HepG2 (cell line): ENCODE measurements around the gene CELF4. TPM values are rescaled to one million over a fixed set of nuclear protein-coding genes. Genes with fewer than 3 reads are reported as not detected.

Experiments used
- ATAC-seq: fragments of 200-7000 bp; cut with Tn5 transposase; 3 replicates; pipeline ENCODE4 v1.9.1; 2020; ENCODE audit warnings: mild to moderate bottlenecking, moderate library complexity
- BruUV-seq: library from RNA; stranded (reverse); fragments of 400-500 nt; replicated peaks from 2 replicates; lab custom pipeline; 2021; lab: Mats Ljungman, UMichigan
- CTCF ChIA-PET: fragments of 300-600 bp; formaldehyde crosslinking; extraction: SDS; loops from one replicate; lab custom pipeline; 2021; ENCODE audit warnings: low total read pairs, inconsistent platforms, low intra/inter-chr PET ratio; lab: Yijun Ruan, JAX
- POLR2A ChIA-PET: fragments of 350-600 bp; sonication (Branson Sonifier 250); formaldehyde crosslinking; loops from one replicate; lab custom pipeline; 2020; ENCODE audit warnings: antibody characterized with exemption, inconsistent platforms; lab: Yijun Ruan, JAX
- DNase-seq: peaks from one replicate; pipeline ENCODE4 v3.0.0-alpha.2; 2015; ENCODE audit warnings: low spot score
- FAIRE-seq: peaks from 3 replicates; lab custom pipeline; 2011; peaks lifted over from hg19 to GRCh38; lab: Jason Lieb, UNC
- H2AFZ ChIP-seq: one replicate; pipeline ENCODE4 v1.6.1; 2011; ENCODE audit warnings: low read length, inconsistent platforms
- H3K27ac ChIP-seq: fragments of 300-600 bp; 3 replicates; pipeline ENCODE4 v1.8.0; 2011; ENCODE audit warnings: mixed run types, mild to moderate bottlenecking, mixed read lengths, low read length, inconsistent platforms; ENCODE audit not compliant: insufficient read depth; ENCODE audit errors: extremely low read length
- H3K27me3 ChIP-seq, 2 experiments: fragments of 200-600 bp in 1 of 2; 2 replicates in 1 of 2; 3 replicates in 1 of 2; pipeline versions ENCODE4 v1.6.0 to v1.8.0; 2011; ENCODE audit warnings: low read length in 2 of 2, mild to moderate bottlenecking in 2 of 2, moderate library complexity in 2 of 2, inconsistent platforms in 1 of 2; ENCODE audit not compliant: insufficient read depth in 2 of 2, control insufficient read depth in 1 of 2
- H3K36me3 ChIP-seq, 2 experiments: fragments of 200-600 bp in 1 of 2; replicated peaks in 1 of 2; 2 replicates in 1 of 2; 3 replicates in 1 of 2; pipeline versions ENCODE4 v1.5.1 to v1.8.0; 2011; ENCODE audit warnings: low read length in 2 of 2, inconsistent platforms in 1 of 2; ENCODE audit not compliant: insufficient read depth in 2 of 2, control insufficient read depth in 1 of 2
- H3K4me1 ChIP-seq: 2 replicates; pipeline ENCODE4 v1.5.1; 2012; ENCODE audit warnings: low read length, inconsistent platforms; ENCODE audit not compliant: insufficient read depth
- H3K4me2 ChIP-seq: 2 replicates; pipeline ENCODE4 v1.6.0; 2011; ENCODE audit warnings: low read depth, low read length, inconsistent platforms
- H3K4me3 ChIP-seq, 3 experiments: fragments of 200-600 bp in 1 of 3; sonication (generic), shearing (Covaris generic) in 1 of 3; replicated peaks in 1 of 3; 2 replicates each; pipeline ENCODE4 v1.5.1; 2011 to 2016; ENCODE audit warnings: low read length in 3 of 3, inconsistent platforms in 2 of 3, low read depth in 2 of 3, mild to moderate bottlenecking in 2 of 3, control low read depth in 1 of 3, mixed read lengths in 1 of 3; ENCODE audit not compliant: insufficient read depth in 1 of 3
- H3K79me2 ChIP-seq: one replicate; pipeline ENCODE4 v1.6.1; 2011; ENCODE audit warnings: low read length, inconsistent platforms; ENCODE audit not compliant: insufficient read depth
- H3K9ac ChIP-seq: 2 replicates; pipeline ENCODE4 v1.6.0; 2011; ENCODE audit warnings: mild to moderate bottlenecking, low read depth, low read length, inconsistent platforms; ENCODE audit not compliant: insufficient read depth
- H3K9me3 ChIP-seq: 2 replicates; pipeline ENCODE4 v1.5.1; 2012; ENCODE audit warnings: mild to moderate bottlenecking, low read length
- H4K20me1 ChIP-seq: 2 replicates; pipeline ENCODE4 v1.6.0; 2011; ENCODE audit warnings: inconsistent platforms, mild to moderate bottlenecking, low read length, moderate library complexity; ENCODE audit not compliant: insufficient read depth
- ELF4 ChIP-seq: sonication (generic); formaldehyde crosslinking; IDR thresholded peaks from 2 replicates; pipeline ENCODE4 v1.5.0; 2020; ENCODE audit warnings: missing genetic modification reagents, mild to moderate bottlenecking, moderate library complexity, borderline replicate concordance
- MAFK ChIP-seq, 2 experiments: IDR thresholded peaks in 1 of 2; conservative IDR thresholded peaks in 1 of 2; 2 replicates each; pipeline ENCODE4 v1.6.1; 2011; ENCODE audit warnings: improper control_type of control experiment in 2 of 2, low read length in 2 of 2
- U2AF2 ChIP-seq: fragments of 200-400 bp; formaldehyde crosslinking; IDR thresholded peaks from 2 replicates; pipeline ENCODE4 v1.6.1; 2017; ENCODE audit warnings: low read depth, mild to moderate bottlenecking, low read length
- ZNF746 ChIP-seq: sonication (generic); formaldehyde crosslinking; IDR thresholded peaks from 2 replicates; pipeline ENCODE4 v1.8.0; 2022; ENCODE audit warnings: mild to moderate bottlenecking, missing genetic modification reagents
- WGBS: methylation state at CpG from one replicate; pipeline ENCODE4 v1.1.6; 2017; ENCODE audit warnings: low lambda C conversion rate; 5-methylcytosine and 5-hydroxymethylcytosine counted together
- in situ Hi-C: cut with HindIII; loops from 2 replicates; pipeline ENCODE4 v1.10.0; 2017; ENCODE audit warnings: low pct_unique_long_range_greater_than_20kb; ENCODE audit not compliant: extremely low pct_ligation_motif_present
- intact Hi-C: fragments of 100-400 bp; cut with micrococcal nuclease; formaldehyde crosslinking; loops from one replicate; pipeline ENCODE4 v1.10.0; 2022; ENCODE audit not compliant: unreplicated experiment
- polyA plus RNA-seq, 8 experiments: library from polyadenylated mRNA; depleted of rRNA in 3 of 8; stranded (reverse) in 7 of 8; unstranded in 1 of 8; fragments of >200 nt; fragmentation: Illumina TruSeq in 4 of 8; extraction: Trizol in 4 of 8; gene quantifications; 2 replicates each; pipeline versions ENCODE4 v1.2.1 to v1.2.3, GENCODE V29; 2011 to 2016; ENCODE audit warnings: low read depth in 4 of 8, missing spikeins in 1 of 8, mixed read lengths in 1 of 8; ENCODE audit not compliant: insufficient read depth in 1 of 8
- total RNA-seq, 5 experiments: library from RNA; depleted of rRNA; stranded (reverse); fragments of >200 nt; fragmentation: Illumina TruSeq; extraction: Trizol; gene quantifications; 2 replicates each; pipeline ENCODE4 v1.2.3, GENCODE V29; 2016; ENCODE audit warnings: low read depth in 1 of 5
- TF ChIP-seq, protein P1 (sequence below): sonication (generic); formaldehyde crosslinking; IDR thresholded peaks from 2 replicates; pipeline ENCODE4 v1.4.0; 2020; ENCODE audit warnings: mild to moderate bottlenecking, missing genetic modification reagents, borderline replicate concordance
- TF ChIP-seq, protein P2 (sequence below): sonication (generic); formaldehyde crosslinking; IDR thresholded peaks from 2 replicates; pipeline ENCODE4 v1.5.0; 2020; ENCODE audit warnings: missing genetic modification reagents
- TF ChIP-seq, protein P3 (sequence below): IDR thresholded peaks from 2 replicates; pipeline ENCODE4 v1.6.1; 2018; ENCODE audit warnings: missing genetic modification reagents

The CELF4 gene
- total and polyA plus RNA-seq, 2 of the 13 experiments (the other 11 are each of a cell fraction or from before 2014, with no cell fraction given) = not detected

DNA sequence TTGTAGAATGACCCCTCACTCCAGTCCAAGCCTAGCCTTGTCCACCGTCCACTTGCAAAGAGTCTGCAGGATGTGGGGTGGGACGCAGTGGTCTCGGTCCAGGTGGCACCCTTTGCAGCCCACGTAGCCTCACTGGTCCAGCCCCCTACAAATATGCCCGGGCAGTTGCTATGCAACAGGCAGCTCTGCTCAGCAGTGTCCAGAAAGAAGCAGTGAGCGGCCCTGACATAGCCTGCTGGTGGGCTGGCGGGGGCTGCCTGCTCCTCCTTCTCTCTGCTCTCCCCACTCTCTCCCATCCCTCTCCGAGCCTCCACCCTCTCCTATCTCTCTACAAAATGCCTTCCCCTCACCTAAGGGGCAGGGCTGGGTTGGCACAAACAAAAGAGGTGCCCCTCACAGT, 233.4 kb downstream of the CELF4 start:
- Histone ChIP-seq H4K20me1 (no peaks in the 10 kb centered on the region), H3K27ac (no peak overlapping the region), H3K79me2 (no peaks in the 10 kb centered on the region), H3K9ac (no peak overlapping the region), H3K27me3 (peaks cover 0 to 8% of the 10 kb centered on the region in 2 experiments; a peak in 3 of 5 replicates), H3K4me2 (no peak overlapping the region), H3K36me3 (no peaks in the 10 kb centered on the region), H3K4me1 (peaks cover 12% of the 10 kb centered on the region), H3K4me3 (no peak overlapping the region), H3K9me3 (no peaks in the 10 kb centered on the region), H2AFZ (no peak overlapping the region)
- WGBS = 50% methylated on average over 3 of the region's 8 CpGs
- ATAC-seq (no peak), DNase-seq (no peak), FAIRE-seq (no peak)
- BruUV-seq = no TSS peak
- no peak for TF ChIP-seq U2AF2
- no peak for TF ChIP-seq MAFK (conservative IDR thresholded peaks at IDR 0.05 in 1 of 2, IDR thresholded peaks at IDR 0.05 in 1 of 2; ENCODE audit: low read length in 2 of 2)
- TF ChIP-seq, protein P1, sequence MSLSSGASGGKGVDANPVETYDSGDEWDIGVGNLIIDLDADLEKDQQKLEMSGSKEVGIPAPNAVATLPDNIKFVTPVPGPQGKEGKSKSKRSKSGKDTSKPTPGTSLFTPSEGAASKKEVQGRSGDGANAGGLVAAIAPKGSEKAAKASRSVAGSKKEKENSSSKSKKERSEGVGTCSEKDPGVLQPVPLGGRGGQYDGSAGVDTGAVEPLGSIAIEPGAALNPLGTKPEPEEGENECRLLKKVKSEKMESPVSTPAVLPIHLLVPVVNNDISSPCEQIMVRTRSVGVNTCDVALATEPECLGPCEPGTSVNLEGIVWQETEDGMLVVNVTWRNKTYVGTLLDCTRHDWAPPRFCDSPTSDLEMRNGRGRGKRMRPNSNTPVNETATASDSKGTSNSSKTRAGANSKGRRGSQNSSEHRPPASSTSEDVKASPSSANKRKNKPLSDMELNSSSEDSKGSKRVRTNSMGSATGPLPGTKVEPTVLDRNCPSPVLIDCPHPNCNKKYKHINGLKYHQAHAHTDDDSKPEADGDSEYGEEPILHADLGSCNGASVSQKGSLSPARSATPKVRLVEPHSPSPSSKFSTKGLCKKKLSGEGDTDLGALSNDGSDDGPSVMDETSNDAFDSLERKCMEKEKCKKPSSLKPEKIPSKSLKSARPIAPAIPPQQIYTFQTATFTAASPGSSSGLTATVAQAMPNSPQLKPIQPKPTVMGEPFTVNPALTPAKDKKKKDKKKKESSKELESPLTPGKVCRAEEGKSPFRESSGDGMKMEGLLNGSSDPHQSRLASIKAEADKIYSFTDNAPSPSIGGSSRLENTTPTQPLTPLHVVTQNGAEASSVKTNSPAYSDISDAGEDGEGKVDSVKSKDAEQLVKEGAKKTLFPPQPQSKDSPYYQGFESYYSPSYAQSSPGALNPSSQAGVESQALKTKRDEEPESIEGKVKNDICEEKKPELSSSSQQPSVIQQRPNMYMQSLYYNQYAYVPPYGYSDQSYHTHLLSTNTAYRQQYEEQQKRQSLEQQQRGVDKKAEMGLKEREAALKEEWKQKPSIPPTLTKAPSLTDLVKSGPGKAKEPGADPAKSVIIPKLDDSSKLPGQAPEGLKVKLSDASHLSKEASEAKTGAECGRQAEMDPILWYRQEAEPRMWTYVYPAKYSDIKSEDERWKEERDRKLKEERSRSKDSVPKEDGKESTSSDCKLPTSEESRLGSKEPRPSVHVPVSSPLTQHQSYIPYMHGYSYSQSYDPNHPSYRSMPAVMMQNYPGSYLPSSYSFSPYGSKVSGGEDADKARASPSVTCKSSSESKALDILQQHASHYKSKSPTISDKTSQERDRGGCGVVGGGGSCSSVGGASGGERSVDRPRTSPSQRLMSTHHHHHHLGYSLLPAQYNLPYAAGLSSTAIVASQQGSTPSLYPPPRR (CRISPR knock-in tag) = no peak
- TF ChIP-seq ELF4 = no peak
- no peak for TF ChIP-seq ZNF746 (CRISPR knock-in tag)
- TF ChIP-seq, protein P2, sequence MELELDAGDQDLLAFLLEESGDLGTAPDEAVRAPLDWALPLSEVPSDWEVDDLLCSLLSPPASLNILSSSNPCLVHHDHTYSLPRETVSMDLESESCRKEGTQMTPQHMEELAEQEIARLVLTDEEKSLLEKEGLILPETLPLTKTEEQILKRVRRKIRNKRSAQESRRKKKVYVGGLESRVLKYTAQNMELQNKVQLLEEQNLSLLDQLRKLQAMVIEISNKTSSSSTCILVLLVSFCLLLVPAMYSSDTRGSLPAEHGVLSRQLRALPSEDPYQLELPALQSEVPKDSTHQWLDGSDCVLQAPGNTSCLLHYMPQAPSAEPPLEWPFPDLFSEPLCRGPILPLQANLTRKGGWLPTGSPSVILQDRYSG (CRISPR knock-in tag) = no peak
- TF ChIP-seq, protein P3, sequence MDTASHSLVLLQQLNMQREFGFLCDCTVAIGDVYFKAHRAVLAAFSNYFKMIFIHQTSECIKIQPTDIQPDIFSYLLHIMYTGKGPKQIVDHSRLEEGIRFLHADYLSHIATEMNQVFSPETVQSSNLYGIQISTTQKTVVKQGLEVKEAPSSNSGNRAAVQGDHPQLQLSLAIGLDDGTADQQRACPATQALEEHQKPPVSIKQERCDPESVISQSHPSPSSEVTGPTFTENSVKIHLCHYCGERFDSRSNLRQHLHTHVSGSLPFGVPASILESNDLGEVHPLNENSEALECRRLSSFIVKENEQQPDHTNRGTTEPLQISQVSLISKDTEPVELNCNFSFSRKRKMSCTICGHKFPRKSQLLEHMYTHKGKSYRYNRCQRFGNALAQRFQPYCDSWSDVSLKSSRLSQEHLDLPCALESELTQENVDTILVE (CRISPR knock-in tag) = no peak
- in situ Hi-C loops (loop anchor here (10.0 kb wide), 1 partner anchor 387 kb away; no protein-coding TSS in a partner anchor), intact Hi-C loops (no loop called here)
- POLR2A ChIA-PET = no interaction called here
- CTCF ChIA-PET = no interaction called here
